Measurements from ENCODE around the gene TNP1.

Gene TNP1

GRCh38 chr2:216903470-216903869, 43.6 kb upstream of the TNP1 start:
- Histone ChIP-seq H3K4me3 (ENCODE audit: low read depth, low read length) (no peak overlapping the region), H3K9me3 (ENCODE audit: control insufficient read depth, insufficient read depth, low read depth, low read length) (no peaks in the 10 kb centered on the region), H3K36me3 (ENCODE audit: control insufficient read depth in 2 of 2, insufficient read depth in 1 of 2, low read length in 2 of 2) (no peaks in the 10 kb centered on the region), H3K4me1 (ENCODE audit: control insufficient read depth, insufficient read depth, low read length) (no peaks in the 10 kb centered on the region), H3K27ac (ENCODE audit: extremely low read depth, low read depth, low read length) (no peak overlapping the region)
- CTCF ChIA-PET, result no interaction called here
- POLR2A ChIA-PET, result no interaction called here
- TF ChIP-seq ZNF16 (tag by site-specific recombination; IDR thresholded peaks at IDR 0.05; ENCODE audit: low read depth) (no peak), ZNF843 (tag by site-specific recombination; IDR thresholded peaks at IDR 0.05) (no peak), ZFP69B (tag by site-specific recombination; IDR thresholded peaks at IDR 0.05) (no peak), ZNF19 (tag by site-specific recombination; IDR thresholded peaks at IDR 0.05; ENCODE audit: low read depth) (no peak), ZNF518A (tag by site-specific recombination; conservative IDR thresholded peaks at IDR 0.05; ENCODE audit: low read depth) (no peak), ZSCAN30 (tag by site-specific recombination; IDR thresholded peaks at IDR 0.05) (no peak), ZBTB49 (tag by site-specific recombination; IDR thresholded peaks at IDR 0.05; ENCODE audit: low read depth) (no peak), ZNF138 (tag by site-specific recombination; IDR thresholded peaks at IDR 0.05; ENCODE audit: borderline replicate concordance) (no peak), ZBTB17 (tag by site-specific recombination; IDR thresholded peaks at IDR 0.05) (no peak), ZNF792 (tag by site-specific recombination; IDR thresholded peaks at IDR 0.05) (no peak), ZNF239 (tag by site-specific recombination; IDR thresholded peaks at IDR 0.05) (no peak), ZNF23 (tag by site-specific recombination; IDR thresholded peaks at IDR 0.05; ENCODE audit: borderline replicate concordance) (no peak), ZNF174 (tag by site-specific recombination; IDR thresholded peaks at IDR 0.05) (no peak), ZNF654 (tag by site-specific recombination; IDR thresholded peaks at IDR 0.05; ENCODE audit: low read depth) (no peak), PRDM1 (tag by site-specific recombination; IDR thresholded peaks at IDR 0.05) (no peak), PRDM6 (tag by site-specific recombination; IDR thresholded peaks at IDR 0.05) (no peak), YY1 (tag by site-specific recombination; IDR thresholded peaks at IDR 0.05) (no peak)
- TF ChIP-seq, protein P1, sequence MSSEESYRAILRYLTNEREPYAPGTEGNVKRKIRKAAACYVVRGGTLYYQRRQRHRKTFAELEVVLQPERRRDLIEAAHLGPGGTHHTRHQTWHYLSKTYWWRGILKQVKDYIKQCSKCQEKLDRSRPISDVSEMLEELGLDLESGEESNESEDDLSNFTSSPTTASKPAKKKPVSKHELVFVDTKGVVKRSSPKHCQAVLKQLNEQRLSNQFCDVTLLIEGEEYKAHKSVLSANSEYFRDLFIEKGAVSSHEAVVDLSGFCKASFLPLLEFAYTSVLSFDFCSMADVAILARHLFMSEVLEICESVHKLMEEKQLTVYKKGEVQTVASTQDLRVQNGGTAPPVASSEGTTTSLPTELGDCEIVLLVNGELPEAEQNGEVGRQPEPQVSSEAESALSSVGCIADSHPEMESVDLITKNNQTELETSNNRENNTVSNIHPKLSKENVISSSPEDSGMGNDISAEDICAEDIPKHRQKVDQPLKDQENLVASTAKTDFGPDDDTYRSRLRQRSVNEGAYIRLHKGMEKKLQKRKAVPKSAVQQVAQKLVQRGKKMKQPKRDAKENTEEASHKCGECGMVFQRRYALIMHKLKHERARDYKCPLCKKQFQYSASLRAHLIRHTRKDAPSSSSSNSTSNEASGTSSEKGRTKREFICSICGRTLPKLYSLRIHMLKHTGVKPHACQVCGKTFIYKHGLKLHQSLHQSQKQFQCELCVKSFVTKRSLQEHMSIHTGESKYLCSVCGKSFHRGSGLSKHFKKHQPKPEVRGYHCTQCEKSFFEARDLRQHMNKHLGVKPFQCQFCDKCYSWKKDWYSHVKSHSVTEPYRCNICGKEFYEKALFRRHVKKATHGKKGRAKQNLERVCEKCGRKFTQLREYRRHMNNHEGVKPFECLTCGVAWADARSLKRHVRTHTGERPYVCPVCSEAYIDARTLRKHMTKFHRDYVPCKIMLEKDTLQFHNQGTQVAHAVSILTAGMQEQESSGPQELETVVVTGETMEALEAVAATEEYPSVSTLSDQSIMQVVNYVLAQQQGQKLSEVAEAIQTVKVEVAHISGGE (tag by site-specific recombination; conservative IDR thresholded peaks at IDR 0.05; ENCODE audit: low read depth), result no peak
- TF ChIP-seq, protein P2, sequence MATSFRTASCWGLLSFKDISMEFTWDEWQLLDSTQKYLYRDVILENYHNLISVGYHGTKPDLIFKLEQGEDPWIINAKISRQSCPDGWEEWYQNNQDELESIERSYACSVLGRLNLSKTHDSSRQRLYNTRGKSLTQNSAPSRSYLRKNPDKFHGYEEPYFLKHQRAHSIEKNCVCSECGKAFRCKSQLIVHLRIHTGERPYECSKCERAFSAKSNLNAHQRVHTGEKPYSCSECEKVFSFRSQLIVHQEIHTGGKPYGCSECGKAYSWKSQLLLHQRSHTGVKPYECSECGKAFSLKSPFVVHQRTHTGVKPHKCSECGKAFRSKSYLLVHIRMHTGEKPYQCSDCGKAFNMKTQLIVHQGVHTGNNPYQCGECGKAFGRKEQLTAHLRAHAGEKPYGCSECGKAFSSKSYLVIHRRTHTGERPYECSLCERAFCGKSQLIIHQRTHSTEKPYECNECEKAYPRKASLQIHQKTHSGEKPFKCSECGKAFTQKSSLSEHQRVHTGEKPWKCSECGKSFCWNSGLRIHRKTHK (tag by site-specific recombination; IDR thresholded peaks at IDR 0.05), result no peak
- TF ChIP-seq, protein P3, sequence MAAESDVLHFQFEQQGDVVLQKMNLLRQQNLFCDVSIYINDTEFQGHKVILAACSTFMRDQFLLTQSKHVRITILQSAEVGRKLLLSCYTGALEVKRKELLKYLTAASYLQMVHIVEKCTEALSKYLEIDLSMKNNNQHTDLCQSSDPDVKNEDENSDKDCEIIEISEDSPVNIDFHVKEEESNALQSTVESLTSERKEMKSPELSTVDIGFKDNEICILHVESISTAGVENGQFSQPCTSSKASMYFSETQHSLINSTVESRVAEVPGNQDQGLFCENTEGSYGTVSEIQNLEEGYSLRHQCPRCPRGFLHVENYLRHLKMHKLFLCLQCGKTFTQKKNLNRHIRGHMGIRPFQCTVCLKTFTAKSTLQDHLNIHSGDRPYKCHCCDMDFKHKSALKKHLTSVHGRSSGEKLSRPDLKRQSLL (tag by site-specific recombination; IDR thresholded peaks at IDR 0.05), result no peak

Measured in HEK293 (cell line).